Sigmoid colon (tissue), 4 donors: ENCODE measurements around the gene UPK3BL2.
"Not testable (repeated sequence)": the region's sequence is repeated elsewhere in the genome, so short reads cannot be mapped to it uniquely, and the experiment has no call there.

Experiments
- CTCF ChIP-seq, 4 experiments: fragments of 450-650 bp in 3 of 4; fragments of 200-600 bp in 1 of 4; IDR thresholded peaks; one replicate each; pipeline ENCODE4 v1.5.1; 2016 to 2019; ENCODE audit warnings: antibody characterized with exemption in 4 of 4, mild to moderate bottlenecking in 3 of 4, moderate library complexity in 2 of 4
- EP300 ChIP-seq, 4 donors: sonication (generic); formaldehyde crosslinking; IDR thresholded peaks; one replicate each; pipeline ENCODE4 v1.6.1; 2017; ENCODE audit warnings: antibody characterized with exemption in 4 of 4
- POLR2AphosphoS5 ChIP-seq, 4 donors: sonication (generic); formaldehyde crosslinking; IDR thresholded peaks; one replicate each; pipeline ENCODE4 v1.6.1; 2017; ENCODE audit warnings: antibody characterized with exemption in 4 of 4

- not testable (repeated sequence) for TF ChIP-seq EP300, CTCF, POLR2AphosphoS5 (IDR thresholded peaks at IDR 0.05)
Observed at GRCh38 chr7:102589857-102590256, 46.4 kb upstream of the UPK3BL2 start.
